NCI-H524 treated with DMSO at 0.1 percent for 48 hours (cell line): Measurements from ENCODE around the gene DUSP28.

Experiments used
- DNase-seq: peaks from one replicate; lab custom pipeline; 2025; lab: John Stamatoyannopoulos, UW

The DUSP28 gene

DNA sequence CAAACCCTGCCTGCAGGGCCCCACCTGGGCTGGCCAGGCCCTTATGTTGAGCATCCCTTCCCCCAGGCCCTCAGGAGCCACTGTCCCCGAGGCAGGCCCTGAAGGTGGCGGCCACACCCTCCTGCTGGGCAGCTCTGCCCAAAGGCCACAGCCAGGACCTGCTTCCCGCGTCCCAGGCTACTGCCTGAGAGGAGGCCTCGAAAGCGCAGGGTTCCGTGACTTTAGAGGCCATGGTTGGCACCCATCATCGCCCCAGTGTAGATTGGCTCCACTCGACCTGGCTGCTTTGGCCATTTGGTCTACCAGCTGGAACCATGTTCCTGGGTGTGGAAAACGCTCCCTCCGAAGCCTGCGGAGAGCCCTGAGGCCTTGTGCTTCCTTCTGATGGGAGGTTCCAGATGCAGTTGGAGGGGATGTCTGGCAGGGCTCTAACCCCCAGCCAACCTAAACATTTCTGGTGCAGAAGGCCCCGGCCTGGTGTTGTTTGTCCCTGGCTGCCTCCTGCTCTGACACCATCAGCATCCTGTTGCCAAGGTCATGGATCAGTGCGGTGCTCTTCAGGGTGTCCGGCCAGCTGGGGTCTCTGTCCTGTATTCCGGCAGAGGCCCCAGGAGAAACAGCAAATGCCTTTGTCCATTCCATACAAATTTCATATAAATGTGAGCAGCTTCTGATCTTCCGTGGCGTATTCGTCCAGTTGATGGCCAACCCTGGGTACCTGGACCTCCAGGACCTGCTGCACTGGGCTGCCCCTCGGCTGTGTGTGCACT lies 41.1 kb downstream of the DUSP28 start:
- DNase-seq, result no peak

DNA sequence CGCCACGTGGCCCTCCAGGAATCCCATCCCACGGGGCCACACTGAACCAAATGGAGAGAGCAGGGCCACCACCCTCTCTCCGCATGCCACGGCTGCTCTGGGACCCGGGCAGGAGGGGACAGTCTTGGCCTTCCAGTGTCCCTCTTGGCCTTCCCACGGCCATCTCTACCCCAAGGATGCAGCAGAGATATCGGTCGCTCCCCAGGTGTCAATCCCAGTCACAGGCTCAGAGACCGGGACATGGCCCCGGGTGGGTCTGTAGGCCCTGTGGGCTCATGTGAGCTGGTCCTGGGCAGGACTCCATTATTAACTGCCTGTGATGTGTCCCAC lies 41.6 kb downstream of the DUSP28 start:
- DNase-seq, result no peak

DNA sequence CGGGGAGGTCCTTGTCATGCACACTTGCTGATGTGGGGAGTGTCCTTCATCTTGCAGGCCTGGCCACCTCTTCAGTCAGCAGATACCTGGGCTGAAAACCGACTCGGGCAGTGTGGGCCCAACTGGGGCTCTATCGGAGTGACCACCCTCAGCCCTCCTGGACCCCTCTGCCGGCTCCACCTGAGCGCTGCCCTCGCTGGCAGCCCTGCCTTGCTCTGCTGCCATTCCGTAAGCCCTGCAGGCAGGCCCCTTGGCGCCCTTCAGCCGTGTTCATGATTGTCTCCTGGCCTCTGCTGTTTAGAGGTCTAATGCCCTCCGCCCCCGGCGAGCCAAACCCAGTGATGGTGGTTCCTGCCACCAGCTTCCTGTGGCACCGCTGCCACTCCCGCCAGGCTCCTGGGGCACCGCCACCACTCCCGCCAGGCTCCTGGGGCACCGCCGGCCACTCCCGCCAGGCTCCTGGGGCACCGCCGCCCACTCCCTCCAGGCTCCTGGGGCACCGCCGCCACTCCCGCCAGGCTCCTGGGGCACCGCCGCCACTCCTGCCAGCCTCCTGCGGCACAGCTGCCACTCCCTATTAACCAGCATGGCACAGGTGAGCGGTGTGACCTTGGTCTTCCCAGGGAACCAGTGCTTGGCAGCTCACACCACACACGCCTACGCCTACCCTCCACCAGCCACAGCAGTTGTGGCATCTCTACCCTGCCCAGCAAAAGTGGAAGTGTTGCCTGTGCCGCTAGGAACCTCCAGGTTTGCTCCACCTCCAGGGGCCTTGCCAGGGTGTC lies 42.3 kb downstream of the DUSP28 start:
- DNase-seq, result no peak

DNA sequence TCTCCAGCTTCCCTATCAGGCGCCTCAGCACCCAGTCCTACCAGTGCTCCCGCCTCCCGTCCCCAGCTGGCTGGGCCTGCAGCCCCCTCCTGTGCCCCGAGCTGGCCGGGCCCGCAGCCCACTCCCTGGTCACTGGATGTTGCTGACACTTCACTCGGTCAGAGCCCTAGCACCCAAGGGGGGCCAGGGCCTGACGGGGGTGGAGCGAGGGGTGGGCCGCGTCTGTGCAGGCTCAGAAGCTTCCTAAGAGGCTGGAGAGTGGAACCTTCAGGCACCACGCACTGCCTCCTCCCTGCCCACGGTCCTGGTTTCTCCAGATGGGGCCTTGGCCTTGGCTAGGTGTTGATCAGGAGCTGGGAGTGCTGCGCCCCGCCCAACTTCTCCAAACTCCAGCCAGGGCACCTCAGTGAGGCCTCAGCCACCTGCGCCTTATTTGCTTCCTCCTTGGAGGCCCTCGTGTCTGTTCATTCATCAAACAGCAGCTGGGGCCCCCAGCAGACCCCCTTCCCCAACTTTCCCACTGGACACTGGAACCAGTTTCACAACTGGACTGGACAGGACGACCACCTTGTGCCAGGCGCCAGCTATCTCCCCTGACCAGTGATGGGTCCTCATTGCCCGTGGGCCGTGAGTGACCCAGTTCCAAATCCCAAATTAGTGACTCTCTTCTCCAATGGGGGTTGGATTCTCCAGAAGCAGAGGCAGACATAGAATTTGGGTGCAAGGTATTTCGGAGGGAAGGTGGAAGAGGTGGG lies 43.1 kb downstream of the DUSP28 start:
- no peak for DNase-seq

DNA sequence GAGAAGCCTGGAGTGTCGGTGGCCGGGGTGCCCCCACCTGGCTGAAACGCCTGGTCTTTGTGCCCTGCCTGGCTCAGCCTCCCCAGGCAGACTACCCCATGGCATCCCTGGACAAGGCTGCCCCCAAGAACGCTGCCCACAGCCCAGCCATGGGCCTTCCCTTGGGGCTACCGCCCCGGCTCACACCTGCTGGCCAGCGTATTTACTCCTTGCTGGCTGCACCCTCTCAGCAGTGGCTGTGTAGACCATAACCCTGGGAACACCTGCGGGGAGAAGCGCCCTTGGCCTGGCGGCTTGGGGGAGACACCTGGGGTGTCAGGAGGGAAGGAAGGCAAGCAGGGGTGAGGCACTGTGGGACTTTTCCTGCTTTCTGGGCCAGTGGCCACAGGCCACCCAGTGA lies 43.7 kb downstream of the DUSP28 start:
- DNase-seq, result no peak

DNA sequence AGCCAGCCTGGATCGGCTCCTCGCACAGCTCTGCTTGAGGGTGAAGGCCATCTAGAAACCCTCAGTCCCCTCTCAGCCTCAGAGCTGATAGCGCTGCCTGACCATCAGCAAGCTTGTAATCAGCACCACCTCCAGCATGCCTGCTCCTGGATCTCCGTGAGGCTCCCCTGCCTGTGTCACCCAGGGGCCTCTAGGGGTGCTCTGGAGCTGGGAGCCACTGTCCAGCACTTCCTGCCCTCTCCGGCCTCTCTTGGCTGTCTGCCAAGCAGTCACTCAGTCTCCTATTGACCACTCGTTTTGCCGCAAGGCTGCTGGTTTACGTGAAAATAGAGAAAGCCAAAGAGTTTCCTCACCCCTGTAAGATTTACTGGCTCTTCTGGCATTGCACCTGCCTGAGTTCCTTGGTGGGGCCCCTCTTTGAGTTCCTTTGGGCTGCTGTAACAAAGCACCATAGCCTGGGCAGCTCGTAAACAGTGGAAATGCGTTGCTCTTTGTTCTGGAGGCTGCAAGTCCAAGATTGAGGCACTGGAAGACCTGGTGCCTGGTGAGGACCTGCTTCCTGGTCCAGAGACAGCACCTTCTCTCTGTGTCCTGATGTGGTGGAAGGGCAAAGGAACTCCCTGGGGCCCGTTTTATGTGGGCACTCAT lies 44.3 kb downstream of the DUSP28 start:
- no peak for DNase-seq

DNA sequence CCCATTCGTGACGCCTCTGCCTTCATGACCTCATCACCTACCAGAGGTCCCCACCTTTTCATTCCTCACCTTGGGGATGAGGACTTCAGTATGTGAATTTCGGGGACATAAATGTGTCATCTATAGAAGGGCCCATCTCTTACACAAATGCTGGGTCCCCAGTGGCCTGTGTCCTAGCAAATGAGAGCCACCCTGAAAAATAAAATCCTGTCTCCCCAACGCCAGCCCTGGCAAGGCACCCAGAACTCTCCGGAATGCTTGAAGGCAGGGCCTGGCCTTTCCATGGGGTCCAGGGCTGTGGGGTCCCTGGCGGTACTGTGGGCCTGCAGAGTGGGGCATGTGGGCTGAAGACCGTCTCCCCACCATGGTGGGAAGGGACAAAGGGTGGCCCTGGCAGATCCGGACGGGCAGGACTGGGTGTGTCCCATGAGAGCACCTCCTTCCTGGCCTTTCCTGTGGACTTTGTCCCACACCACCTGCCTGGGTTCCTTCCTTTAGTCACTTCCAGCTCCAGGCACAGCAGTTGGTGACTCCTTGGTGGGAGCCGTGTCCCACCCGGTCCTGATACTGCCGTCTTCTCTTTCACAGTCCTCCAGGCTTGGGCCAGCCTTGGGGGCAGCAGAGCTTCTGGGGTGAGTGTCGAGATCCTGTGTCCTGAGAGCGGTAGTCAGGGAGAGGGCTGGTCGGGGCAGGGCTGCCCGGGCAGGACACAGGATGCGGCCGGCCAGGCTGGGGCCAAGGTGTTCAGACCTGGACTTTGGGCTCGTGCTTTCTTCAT lies 45.0 kb downstream of the DUSP28 start:
- no peak for DNase-seq

DNA sequence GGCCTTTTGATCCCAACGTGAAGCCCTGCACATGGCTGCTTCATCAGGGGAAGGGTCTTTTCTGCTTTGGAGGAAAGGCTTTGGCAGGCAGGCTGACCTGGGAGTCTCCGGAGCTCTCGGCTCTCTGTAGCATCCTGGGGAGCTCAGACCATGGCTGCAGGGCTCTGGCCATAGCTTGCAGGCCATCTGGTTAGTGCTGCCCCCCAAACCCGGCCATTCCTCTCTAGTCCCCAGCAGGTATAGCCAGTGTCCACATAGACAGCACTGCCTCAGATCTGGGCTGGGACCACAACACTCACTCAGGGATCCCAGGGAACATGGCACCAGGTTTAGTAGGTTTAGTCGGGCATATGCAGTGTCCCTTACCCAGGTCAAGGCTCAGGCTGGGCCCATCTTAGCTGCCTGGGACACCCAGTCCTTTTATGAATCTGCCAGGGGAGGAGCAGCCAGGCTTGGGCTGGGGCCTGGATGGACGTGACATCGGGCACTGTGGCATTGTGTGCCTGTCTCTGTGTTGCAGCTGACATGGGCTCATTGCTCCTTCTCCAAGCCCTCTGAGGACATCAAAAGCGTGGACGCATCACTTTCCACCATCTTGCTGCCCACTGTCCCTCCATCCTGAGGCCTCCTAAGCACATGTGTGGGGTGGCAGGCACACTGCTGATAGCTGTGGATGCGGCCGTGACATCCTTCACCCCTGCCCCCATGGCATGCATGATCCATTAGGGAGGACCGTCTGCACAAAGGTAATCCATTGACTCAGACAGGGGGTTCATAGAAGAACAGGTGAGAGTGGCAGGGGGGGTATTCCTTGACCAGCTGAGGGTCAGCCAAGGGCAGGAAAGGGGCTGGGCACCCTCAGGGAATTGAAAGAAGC lies 45.9 kb downstream of the DUSP28 start:
- DNase-seq, result no peak

DNA sequence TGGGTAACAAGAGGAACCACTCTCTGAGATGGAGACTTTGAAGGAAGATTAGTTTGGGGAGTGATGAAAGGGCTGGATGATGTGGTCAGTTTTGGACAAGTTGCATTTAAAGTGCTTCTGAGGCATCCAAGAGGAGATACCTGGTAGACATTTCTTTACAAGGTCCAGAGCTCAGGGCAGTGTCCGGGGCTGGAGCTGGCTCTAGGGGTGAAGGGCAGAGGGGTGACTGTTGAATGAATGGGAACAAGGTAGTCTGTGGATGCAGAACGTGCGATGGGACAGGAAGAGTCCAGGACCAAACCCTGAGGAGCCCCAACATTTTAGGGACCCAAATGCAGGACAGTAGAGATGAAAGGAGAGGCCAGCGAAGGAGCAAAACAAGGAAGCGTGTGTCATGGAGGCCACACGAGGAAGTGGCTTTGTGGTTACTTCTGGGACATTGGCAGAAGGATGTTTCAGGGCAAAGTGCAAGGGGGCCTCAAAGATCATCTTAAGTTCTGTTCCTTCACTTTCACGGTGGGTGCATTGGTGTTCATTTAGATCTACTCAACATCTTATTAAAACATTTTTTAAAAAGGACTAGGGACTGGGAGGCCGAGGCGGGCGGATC lies 51.5 kb downstream of the DUSP28 start:
- DNase-seq, result no peak
